BJ (cell line): ENCODE data around the gene PAK4. TPM values are rescaled to one million over a fixed set of nuclear protein-coding genes. Genes with fewer than 3 reads are reported as not detected.

Source experiments
- CTCF ChIA-PET: fragments of 350-600 bp; formaldehyde crosslinking; extraction: SDS; loops from one replicate; lab custom pipeline; 2021; ENCODE audit warnings: antibody characterized with exemption, inconsistent platforms; lab: Yijun Ruan, JAX
- POLR2A ChIA-PET: fragments of 300-600 bp; sonication (Branson Sonifier 250); formaldehyde crosslinking; extraction: SDS; loops from one replicate; lab custom pipeline; 2021; ENCODE audit warnings: antibody characterized with exemption; lab: Charles Lee
- DNase-seq: peaks from one replicate; pipeline ENCODE4 v3.0.0-alpha.2; 2011; ENCODE audit warnings: low read depth
- H3K27me3 ChIP-seq: 2 replicates; pipeline ENCODE4 v1.6.0; 2011; ENCODE audit warnings: low read length; ENCODE audit not compliant: control insufficient read depth, insufficient read depth
- H3K36me3 ChIP-seq: 2 replicates; pipeline ENCODE4 v1.5.1; 2011; ENCODE audit warnings: low read length; ENCODE audit not compliant: control insufficient read depth, insufficient read depth
- H3K4me3 ChIP-seq: 2 replicates; pipeline ENCODE4 v1.5.1; 2011; ENCODE audit warnings: low read depth, mild to moderate bottlenecking, control low read depth, low read length
- polyA plus RNA-seq: library from polyadenylated mRNA; depleted of rRNA; stranded (reverse); fragments of >200 nt; gene quantifications from 2 replicates; pipeline ENCODE4 v1.2.3, GENCODE V29; 2011
- TF ChIP-seq, protein P1 (sequence below): IDR thresholded peaks from 2 replicates; pipeline ENCODE4 v1.5.1; 2011; ENCODE audit warnings: low read depth, mild to moderate bottlenecking, control low read depth, inconsistent platforms, low read length, moderate library complexity; ENCODE audit not compliant: insufficient read depth

PAK4 gene
- polyA plus RNA-seq, 1 experiment = 19.6 TPM

DNA sequence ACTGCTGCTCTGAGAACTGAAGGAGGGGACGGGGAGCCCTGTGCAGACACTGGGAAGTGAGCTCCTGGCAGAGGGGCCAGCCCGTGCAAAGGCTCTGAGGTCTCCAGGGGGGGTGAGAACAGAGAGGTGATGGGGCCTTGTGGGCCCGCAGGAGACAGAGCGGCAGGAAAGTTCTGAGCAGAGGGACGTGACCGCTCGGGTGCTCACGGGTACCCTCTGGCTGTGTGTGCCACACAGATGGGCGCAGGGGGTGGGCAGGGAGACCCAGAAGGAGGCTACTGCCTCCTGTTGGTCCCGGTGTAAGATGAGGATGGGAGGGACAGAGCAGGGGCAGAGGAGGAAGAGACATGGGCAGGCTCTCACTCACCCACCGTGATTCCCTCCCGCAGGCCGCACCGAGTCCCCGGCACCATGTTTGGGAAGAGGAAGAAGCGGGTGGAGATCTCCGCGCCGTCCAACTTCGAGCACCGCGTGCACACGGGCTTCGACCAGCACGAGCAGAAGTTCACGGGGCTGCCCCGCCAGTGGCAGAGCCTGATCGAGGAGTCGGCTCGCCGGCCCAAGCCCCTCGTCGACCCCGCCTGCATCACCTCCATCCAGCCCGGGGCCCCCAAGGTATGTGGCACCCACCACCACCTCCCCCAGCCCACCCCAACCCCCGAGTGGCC lies 43.7 kb downstream of the PAK4 start:
- CTCF ChIA-PET = no interaction called here
- TF ChIP-seq, protein P1, sequence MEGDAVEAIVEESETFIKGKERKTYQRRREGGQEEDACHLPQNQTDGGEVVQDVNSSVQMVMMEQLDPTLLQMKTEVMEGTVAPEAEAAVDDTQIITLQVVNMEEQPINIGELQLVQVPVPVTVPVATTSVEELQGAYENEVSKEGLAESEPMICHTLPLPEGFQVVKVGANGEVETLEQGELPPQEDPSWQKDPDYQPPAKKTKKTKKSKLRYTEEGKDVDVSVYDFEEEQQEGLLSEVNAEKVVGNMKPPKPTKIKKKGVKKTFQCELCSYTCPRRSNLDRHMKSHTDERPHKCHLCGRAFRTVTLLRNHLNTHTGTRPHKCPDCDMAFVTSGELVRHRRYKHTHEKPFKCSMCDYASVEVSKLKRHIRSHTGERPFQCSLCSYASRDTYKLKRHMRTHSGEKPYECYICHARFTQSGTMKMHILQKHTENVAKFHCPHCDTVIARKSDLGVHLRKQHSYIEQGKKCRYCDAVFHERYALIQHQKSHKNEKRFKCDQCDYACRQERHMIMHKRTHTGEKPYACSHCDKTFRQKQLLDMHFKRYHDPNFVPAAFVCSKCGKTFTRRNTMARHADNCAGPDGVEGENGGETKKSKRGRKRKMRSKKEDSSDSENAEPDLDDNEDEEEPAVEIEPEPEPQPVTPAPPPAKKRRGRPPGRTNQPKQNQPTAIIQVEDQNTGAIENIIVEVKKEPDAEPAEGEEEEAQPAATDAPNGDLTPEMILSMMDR = no peak
- POLR2A ChIA-PET = no interaction called here
- Histone ChIP-seq H3K4me3 (no peak overlapping the region), H3K36me3 (peaks cover 3% of the 10 kb centered on the region), H3K27me3 (no peaks in the 10 kb centered on the region)
- DNase-seq = no peak

DNA sequence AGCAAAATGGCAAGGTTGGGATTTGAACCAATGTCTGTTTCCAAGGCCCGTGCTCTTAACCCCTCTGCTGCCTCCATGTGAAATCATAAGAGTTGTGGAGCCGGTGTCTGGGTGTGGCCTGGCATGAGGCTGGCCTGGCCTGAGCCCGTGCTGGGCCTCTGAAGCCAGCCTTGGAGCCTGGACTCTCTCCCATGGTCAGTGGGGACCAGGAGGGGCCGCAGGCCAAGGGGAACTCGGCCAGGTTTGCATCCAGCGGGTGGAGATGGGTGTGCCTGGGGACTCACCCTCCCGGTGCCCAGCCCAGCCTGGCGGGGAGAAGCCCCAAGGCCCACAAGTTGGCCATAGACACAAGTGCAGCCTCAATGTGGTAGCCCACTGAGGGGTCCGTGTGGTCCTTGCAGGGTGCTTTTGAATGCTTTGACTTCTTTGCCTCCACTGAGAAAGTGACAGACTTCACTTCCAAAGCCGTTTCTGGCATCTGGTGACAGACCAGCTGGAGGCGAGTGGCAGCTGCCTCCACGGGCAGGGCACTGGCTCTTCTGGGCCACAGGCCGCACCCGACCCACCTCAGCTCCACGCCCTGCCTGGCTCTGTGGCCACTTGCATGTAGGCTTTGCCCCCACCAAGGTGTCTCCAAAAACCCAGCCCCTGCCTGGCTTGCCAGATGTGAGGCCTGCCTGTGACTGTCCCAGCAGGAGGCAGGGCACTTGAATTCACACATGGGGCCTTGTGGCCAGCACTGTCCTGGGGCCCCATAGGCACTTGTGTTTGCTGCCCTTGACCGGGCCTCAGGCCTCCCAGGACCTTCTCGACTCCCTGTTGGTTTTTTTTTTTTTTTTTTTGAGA lies 45.0 kb downstream of the PAK4 start:
- no peak overlapping the region for H3K4me3 ChIP-seq
- DNase-seq = no peak
- TF ChIP-seq, protein P1 = no peak
- POLR2A ChIA-PET = no interaction called here
- CTCF ChIA-PET = no interaction called here
- H3K36me3 ChIP-seq = peaks cover 8% of the 10 kb centered on the region
- no peaks in the 10 kb centered on the region for H3K27me3 ChIP-seq

DNA sequence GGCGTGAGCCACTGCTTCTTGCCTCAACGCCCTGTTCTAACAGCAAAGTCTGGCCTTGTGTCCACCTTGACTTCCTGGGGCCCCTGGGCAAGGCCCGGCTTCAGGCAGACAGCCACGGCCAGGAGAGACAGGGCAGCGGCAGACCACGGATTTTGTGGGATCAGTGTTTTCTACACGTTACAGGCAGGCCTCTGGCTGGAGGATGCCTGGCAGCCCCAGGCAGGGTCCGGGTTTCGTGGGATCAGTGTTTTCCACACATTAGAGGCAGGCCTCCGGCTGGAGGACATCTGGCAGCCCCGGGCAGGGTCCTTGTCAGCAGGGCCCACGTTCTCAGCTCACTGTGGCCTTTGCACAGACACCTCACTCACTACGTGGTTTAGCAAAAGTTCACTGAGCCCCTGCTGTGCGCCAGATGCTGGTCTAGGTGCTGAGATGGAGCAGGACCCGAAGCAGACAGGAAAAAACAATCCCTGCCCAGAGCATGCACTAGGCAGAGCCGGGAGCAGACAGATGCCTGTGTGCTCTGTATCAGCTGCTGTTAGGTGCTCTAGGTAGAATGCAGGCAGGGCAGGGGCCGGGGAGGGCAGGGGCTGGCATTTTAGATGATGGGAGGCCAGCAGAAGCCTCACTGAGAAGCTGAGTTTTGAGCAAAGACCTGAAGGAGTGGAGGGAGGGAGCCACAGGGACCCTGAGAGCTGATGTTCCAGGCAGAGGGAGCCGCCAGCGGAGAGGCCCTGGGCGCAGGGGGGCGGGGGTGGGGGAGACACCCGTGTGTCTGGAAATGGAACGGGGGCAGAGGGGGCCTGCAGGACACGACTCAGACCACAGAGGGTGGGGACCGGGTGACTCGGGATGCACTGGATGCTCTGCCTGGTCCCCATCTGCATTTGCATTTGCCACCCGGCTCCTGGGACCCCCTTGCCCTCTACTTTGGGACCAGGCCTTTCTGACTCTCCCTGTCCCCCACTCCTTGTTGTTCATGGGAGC lies 46.2 kb downstream of the PAK4 start:
- Histone ChIP-seq H3K36me3 (peaks cover 14% of the 10 kb centered on the region), H3K4me3 (no peak overlapping the region), H3K27me3 (no peaks in the 10 kb centered on the region)
- TF ChIP-seq, protein P1 = no peak
- CTCF ChIA-PET = no interaction called here
- POLR2A ChIA-PET = no interaction called here
- DNase-seq = no peak

DNA sequence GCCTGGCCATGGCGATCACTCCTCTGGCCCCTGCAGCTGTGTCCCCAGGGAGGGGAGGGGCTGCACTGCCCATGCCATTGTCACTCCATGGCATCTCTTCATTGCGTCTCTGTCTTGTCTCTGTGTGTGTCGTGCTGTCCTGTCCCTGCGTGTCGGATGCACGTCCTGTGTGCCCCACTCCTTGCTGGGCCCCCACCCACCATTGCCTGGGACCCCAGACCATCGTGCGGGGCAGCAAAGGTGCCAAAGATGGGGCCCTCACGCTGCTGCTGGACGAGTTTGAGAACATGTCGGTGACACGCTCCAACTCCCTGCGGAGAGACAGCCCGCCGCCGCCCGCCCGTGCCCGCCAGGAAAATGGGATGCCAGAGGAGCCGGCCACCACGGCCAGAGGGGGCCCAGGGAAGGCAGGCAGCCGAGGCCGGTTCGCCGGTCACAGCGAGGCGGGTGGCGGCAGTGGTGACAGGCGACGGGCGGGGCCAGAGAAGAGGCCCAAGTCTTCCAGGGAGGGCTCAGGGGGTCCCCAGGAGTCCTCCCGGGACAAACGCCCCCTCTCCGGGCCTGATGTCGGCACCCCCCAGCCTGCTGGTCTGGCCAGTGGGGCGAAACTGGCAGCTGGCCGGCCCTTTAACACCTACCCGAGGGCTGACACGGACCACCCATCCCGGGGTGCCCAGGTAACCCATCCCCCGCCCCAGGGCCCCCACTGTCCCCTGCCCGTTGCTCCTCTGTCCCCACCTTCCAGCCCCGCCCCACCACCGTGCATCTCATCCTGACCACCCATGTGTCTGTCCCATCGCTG lies 47.3 kb downstream of the PAK4 start:
- Histone ChIP-seq H3K27me3 (no peaks in the 10 kb centered on the region), H3K36me3 (peaks cover 19% of the 10 kb centered on the region), H3K4me3 (no peak overlapping the region)
- DNase-seq = no peak
- CTCF ChIA-PET = no interaction called here
- POLR2A ChIA-PET = no interaction called here
- TF ChIP-seq, protein P1 = no peak
